GM21576 (cell line): ENCODE measurements around the gene POLR3K.
"Not testable (repeated sequence)": the region's sequence is repeated elsewhere in the genome, so short reads cannot be mapped to it uniquely, and the experiment has no call there.

Source experiments
- ATAC-seq: cut with Tn5 transposase; IDR thresholded peaks from one replicate; pipeline ENCODE4 v1.9.1; 2021; ENCODE audit warnings: mild to moderate bottlenecking, moderate library complexity; ENCODE audit not compliant: unreplicated experiment

Gene POLR3K

DNA sequence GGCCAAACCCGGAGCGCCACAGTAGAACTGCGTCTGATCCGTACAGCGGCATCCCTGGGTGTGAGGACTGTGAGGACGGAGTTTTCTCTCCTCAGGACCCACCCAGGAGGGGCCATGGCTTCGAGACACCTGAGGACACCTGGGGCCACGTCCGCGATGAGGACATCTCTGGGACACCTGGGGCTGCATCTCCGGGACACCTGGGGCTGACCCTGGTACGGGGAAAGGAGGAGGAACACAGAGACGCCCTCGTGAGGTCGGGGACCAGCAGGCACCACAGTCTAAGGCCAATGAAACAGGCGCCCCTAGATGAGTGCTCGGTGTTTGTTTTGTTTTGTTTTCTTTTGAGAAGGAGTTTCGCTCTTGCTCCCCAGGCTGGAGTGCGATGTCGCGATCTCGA is 29.3 kb downstream of the POLR3K start:
- ATAC-seq = not testable (repeated sequence)

GRCh38 chr16:20886-21285 is 32.5 kb downstream of the POLR3K start:
- ATAC-seq = not testable (repeated sequence)

DNA sequence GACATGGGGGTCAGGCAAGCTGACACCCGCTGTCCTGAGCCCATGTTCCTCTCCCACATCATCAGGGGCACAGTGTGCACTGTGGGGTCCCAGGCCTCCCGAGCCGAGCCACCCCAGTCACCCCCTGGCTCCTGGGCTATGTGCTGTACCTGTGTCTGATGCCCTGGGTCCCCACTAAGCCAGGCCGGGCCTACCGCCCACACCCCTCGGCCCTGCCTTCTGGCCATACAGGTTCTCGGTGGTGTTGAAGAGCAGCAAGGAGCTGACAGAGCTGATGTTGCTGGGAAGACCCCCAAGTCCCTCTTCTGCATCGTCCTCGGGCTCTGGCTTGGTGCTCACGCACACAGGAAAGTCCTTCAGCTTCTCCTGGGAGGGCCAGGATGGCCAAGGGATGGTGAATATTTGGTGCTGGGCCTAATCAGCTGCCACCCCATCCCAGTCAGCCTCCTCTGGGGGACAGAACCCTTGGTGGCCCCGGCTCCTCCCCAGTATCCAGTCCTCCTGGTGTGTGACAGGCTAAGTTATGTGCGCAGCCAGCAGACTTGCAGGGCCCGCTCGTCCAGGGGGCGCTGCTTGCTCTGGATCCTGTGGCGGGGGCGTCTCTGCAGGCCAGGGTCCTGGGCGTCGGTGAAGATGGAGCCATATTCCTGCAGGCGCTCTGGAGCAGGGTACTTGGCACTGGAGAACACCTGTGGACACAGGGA is 36.2 kb downstream of the POLR3K start:
- ATAC-seq = not testable (repeated sequence)

- not testable (repeated sequence) for ATAC-seq
These were observed 42.6 kb downstream of the POLR3K start for GRCh38 chr16:10772-11171.

GRCh38 chr16:9903-10665 is 43.3 kb downstream of the POLR3K start:
- no peak for ATAC-seq
